Right lobe of liver (tissue), 4 donors: ENCODE data around the gene NBL1.

Experiments
- CTCF ChIP-seq, 4 donors: fragments of 200-600 bp in 3 of 4; fragments of 450-650 bp in 1 of 4; IDR thresholded peaks; one replicate each; pipeline versions ENCODE4 v1.5.1 to v1.8.0; 2016 to 2022; ENCODE audit warnings: antibody characterized with exemption in 4 of 4, mild to moderate bottlenecking in 2 of 4
- POLR2A ChIP-seq: fragments of 450-650 bp; IDR thresholded peaks from one replicate; pipeline ENCODE4 v1.6.1; 2017; ENCODE audit warnings: antibody characterized with exemption, mild to moderate bottlenecking
- donor health status: DM: no; HTN: no; CAD: no.
- donor health status: DM: no; HTN: no; CAD: no.
- donor health status: DM: no; HTN: yes; CAD: no.

- no peak for TF ChIP-seq POLR2A
- no peak for TF ChIP-seq CTCF (IDR thresholded peaks at IDR 0.05)
Measured at GRCh38 chr1:19670787-19671186, 26.7 kb downstream of the NBL1 start.
